HG03139 (cell line): ENCODE data around the gene ADAMTSL3.

Experiments
- ATAC-seq: cut with Tn5 transposase; IDR thresholded peaks from one replicate; pipeline ENCODE4 v1.9.1; 2021; ENCODE audit not compliant: unreplicated experiment

Gene ADAMTSL3

GRCh38 chr15:83913034-83913632 lies 259.2 kb downstream of the ADAMTSL3 start:
- no peak for ATAC-seq

GRCh38 chr15:83914906-83915305 lies 261.0 kb downstream of the ADAMTSL3 start:
- ATAC-seq, result no peak

GRCh38 chr15:83917432-83917831 lies 263.5 kb downstream of the ADAMTSL3 start:
- no peak for ATAC-seq

DNA sequence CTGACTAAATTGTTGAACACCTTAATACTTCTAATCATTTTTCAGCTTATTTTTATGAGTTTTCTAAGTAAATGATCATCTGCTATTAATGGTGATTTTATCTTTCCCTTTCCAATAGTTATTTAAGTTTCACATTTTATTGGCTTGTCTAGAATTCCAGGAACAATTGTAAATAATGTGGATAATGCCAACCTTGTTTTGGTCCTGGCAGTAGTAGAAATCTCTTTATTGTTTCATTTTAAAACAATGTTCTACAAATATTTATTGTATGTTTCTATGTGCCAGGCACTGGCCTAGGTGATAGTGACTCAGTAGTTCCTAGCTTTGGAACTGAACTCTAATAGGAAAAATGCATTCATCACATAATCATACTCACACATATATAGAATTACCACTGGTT lies 264.1 kb downstream of the ADAMTSL3 start:
- no peak for ATAC-seq

DNA sequence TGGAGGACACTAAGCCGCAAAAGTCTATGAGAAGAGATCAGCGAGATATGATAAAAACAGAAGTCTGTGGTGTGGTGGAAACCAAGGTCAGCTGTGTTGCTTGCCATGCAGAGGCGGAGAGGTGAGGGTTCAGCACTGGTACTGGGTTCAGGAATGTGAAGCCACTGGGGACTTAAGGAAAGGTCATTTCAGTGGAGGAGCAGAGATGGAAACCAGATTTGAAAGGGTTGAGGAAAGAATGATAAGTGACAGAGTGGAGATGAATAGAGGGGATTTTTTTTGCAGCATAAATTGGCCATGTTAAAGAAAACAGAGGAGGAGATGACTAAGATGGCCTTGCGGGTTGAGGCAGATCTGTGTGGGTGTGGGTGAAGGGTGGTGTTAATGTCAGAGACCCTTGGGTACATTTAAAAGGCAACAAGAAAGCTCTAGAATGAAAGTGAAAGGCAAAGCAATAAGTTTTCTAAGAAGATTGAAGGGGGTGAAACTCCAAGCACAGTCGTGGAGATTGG lies 265.5 kb downstream of the ADAMTSL3 start:
- peak; percentile 54 for ATAC-seq

GRCh38 chr15:83919978-83920510 lies 266.1 kb downstream of the ADAMTSL3 start:
- no peak for ATAC-seq

DNA sequence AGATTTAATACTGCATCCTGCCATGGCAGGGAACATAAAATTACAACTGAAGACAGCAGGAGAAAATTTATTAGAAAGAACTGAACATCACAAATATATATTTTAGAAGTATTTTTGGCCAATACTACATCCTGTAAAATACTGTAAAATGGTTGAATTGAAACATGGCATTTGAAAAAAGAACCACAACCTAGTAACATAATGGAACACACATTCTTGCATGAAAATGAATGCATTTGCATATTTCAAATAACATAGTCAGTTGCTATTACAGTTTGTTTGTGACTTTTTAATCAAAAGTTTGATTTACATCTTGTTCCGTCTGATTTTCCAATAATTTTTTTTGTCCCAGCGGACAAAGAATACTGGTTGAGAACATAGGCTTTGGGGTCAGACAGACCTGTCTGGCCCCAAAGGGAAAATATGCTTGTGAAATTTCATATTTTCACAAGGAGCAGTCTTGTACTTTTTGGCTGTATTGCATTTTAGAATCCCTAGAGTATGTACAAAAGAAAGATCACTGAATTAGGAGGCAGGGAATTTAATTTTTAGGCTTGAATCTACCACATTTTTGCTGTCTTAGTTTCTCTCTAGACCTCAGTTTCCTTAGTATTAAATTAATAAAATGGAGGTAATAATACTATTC lies 268.8 kb downstream of the ADAMTSL3 start:
- ATAC-seq, result no peak

DNA sequence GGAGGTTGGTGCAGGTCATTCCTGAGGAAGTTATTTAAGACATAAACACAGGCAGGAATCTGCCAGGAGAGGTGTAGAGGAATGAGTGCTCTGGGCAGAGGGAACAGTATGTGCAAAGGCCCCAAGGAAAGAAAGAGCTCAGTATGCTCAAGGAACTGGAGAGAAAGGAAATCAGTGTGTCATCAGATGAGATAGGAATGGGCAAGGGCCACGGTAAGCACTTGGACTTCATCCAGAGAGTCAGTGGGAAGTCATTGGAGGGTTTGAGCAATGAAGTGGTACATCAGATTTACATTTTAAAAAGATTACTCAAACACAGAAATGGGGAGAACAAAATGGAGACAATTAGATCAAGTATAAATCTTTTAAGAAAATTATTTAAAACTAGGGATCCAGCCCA lies 272.2 kb downstream of the ADAMTSL3 start:
- ATAC-seq, result no peak

DNA sequence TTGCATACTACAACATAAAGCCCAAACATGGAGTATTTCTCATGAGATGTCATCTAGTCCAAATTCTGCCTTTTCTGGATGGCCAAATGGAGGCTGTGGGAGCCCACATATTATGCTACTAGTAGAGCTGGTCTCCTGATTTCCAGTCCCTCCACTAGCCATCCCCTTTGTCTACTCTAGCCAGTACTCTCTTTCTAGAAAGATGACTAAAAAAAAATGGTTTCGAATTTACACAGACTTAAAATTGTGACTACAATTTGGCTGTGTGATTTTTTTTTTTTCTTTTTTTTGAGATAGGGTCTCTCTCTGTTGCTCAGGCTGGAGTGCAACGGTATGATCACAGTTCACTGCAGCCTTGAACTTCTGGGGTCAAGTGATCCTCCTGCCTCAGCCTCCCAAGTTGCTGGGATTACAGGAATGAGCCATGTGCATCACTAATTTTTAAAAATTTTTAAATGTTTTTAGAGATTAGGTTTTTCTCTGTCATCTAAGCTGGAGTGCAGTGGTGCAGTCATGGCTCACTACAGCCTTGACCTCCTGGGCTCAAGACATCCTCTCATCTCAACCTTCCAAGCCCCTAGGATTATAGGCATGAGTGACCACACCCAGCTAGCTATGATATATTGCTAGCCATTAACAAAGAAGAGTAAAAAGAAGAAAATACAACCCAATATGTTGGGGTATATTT lies 273.9 kb downstream of the ADAMTSL3 start:
- ATAC-seq, result peak; percentile 35

- peak; percentile 71 for ATAC-seq
Observed at GRCh38 chr15:83928392-83928734, 274.4 kb downstream of the ADAMTSL3 start.

GRCh38 chr15:83928878-83929418 lies 275.0 kb downstream of the ADAMTSL3 start:
- ATAC-seq, result no peak

GRCh38 chr15:83929619-83930018 lies 275.7 kb downstream of the ADAMTSL3 start:
- no peak for ATAC-seq

GRCh38 chr15:83930392-83931212 lies 276.7 kb downstream of the ADAMTSL3 start:
- no peak for ATAC-seq

- no peak for ATAC-seq
Observed at GRCh38 chr15:83935774-83936173, 281.9 kb downstream of the ADAMTSL3 start.

- ATAC-seq, result no peak
Observed at GRCh38 chr15:83940136-83940535, 286.2 kb downstream of the ADAMTSL3 start.

GRCh38 chr15:83943043-83943442 lies 289.1 kb downstream of the ADAMTSL3 start:
- no peak for ATAC-seq

DNA sequence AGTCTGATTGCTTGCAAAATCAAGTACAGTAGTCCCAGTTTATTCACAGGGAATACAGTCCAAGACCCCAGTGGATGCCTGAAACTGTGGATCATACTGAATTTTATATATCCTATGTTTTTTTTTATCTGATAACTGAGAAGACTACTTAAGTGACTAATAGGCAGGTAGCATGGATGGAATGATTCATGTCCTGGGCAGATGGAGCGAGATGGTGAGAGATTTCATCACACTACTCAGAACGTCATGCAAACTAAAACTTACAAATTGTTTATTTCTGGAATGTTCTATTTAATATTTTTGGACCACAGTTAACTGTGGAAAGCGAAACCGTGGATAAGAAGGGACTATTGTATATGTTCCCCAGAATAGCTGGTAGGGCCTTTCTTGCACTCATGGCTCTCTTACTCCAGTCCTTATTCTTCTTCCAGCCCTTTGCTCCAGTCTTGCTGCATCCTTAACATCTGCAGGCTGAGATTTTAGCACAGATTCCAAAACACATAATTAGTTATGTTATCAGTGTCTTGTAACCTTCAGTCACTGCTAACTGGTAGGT lies 290.0 kb downstream of the ADAMTSL3 start:
- no peak for ATAC-seq

DNA sequence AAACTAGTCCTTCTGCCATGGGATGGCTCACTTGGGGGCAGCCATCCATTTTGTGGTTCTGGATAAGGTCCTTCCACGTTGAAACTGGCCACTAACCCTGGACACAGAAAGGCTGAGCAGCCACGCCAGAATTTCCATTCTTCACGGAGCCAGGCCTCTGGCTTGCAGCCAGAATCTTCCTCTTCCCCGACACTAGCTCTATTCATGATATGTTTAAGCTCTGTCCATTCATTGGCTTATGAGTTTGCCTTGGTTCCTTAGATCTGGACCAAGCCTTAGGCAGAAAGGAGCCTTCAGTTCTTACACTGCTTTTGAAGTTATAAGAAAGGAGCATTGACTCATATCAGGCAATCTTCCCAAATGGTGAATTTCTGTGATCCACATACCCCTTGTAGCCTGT lies 293.2 kb downstream of the ADAMTSL3 start:
- no peak for ATAC-seq

DNA sequence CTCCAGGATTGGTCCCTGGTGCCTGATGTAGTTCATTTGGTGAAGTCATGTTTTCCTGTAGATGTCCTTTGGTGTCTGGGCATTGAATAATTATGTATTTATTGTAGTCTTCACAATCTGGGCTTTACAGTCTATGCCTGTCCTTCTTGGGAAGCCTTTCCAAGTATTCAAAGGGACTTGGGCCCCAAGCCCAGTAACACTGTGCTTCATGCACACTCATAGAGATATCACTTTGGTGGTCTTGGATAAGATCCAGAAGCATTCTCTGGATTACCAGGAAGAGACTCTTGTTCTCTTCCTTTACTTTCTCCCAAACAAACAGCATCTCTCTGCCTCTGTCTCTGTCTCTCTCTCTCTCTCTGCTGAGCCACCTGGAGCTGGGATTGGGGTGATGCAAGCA lies 300.6 kb downstream of the ADAMTSL3 start:
- ATAC-seq, result no peak

- peak; percentile 96 for ATAC-seq
Observed at GRCh38 chr15:83955806-83956265, 301.9 kb downstream of the ADAMTSL3 start.
